Measurements from ENCODE around the gene MLXIP.
"Not testable (repeated sequence)": the region's sequence is repeated elsewhere in the genome, so short reads cannot be mapped to it uniquely, and the experiment has no call there.

Gene MLXIP

DNA sequence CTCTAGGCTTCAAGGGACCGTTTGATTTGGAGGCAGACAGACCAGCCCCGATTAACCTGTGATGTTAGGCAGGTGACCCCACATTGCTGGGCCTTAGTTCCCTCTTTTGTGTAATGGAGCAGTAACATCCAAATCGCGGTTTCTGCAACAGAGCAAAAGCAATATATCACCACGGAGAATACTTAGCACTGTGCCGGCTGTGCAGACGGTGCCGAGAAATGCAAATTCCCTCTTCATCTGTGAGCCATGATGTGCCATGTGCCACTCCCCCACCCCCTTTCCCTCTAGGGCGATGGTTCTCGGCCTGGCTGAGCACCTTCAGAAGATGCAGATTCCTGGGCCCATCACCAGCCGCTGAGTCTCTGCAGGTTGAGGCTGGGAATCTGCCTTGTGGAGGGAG is 46.0 kb upstream of the MLXIP start:
- TF ChIP-seq, protein P1, sequence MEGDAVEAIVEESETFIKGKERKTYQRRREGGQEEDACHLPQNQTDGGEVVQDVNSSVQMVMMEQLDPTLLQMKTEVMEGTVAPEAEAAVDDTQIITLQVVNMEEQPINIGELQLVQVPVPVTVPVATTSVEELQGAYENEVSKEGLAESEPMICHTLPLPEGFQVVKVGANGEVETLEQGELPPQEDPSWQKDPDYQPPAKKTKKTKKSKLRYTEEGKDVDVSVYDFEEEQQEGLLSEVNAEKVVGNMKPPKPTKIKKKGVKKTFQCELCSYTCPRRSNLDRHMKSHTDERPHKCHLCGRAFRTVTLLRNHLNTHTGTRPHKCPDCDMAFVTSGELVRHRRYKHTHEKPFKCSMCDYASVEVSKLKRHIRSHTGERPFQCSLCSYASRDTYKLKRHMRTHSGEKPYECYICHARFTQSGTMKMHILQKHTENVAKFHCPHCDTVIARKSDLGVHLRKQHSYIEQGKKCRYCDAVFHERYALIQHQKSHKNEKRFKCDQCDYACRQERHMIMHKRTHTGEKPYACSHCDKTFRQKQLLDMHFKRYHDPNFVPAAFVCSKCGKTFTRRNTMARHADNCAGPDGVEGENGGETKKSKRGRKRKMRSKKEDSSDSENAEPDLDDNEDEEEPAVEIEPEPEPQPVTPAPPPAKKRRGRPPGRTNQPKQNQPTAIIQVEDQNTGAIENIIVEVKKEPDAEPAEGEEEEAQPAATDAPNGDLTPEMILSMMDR (IDR thresholded peaks at IDR 0.05; ENCODE audit: low read depth, low read length): no peak
- no peak overlapping the region for H3K4me3 ChIP-seq (replicated peaks in 1 of 2; ENCODE audit: low read depth in 2 of 2, low read length in 2 of 2)
- DNase-seq (ENCODE audit: low read depth in 2 of 2): no peak

DNA sequence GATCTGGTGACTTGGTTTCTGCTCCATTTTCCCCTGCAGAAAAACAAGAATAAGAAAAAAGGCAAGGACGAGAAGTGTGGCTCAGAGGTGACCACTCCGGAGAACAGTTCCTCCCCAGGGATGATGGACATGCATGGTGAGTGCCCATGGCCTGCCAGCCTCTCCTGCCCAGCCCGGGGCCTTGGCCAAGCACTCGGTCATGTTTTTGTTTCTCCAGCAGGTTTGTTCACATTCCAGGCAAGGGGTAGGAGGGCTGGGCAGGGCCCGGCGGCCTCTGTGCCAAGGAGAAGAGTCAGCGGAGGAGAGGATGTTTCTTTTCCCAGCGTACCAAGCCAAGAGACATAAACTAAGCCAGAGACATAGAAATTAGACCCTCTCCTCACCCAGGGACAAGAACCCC is 43.3 kb upstream of the MLXIP start:
- TF ChIP-seq, protein P1 (IDR thresholded peaks at IDR 0.05; ENCODE audit: low read depth, low read length): no peak
- no peak for DNase-seq (ENCODE audit: low read depth in 2 of 2)
- no peak overlapping the region for H3K4me3 ChIP-seq (replicated peaks in 1 of 2; ENCODE audit: low read depth in 2 of 2, low read length in 2 of 2)

DNA sequence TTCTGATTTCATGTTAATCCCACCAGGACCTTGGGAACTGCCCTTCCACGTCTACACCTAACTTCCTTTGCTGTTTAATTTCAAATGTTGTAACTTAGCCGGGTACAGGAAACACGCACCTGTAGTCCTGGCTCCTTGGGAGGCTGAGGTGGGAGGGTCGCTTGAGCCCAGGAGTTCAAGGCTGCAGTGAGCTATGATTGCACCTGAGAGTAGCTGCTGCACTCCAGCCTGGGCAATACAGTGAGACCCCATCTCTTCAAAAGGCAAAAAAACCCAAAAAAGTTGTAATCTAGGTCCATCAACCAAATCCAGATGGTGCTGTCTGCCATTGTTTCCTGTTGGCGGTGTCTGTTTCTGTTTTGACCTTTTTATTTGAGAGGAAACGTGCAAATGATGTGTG is 42.4 kb upstream of the MLXIP start:
- DNase-seq (ENCODE audit: low read depth in 2 of 2): no peak
- no peak overlapping the region for H3K4me3 ChIP-seq (replicated peaks in 1 of 2; ENCODE audit: low read depth in 2 of 2, low read length in 2 of 2)
- TF ChIP-seq, protein P1 (IDR thresholded peaks at IDR 0.05; ENCODE audit: low read depth, low read length): no peak

DNA sequence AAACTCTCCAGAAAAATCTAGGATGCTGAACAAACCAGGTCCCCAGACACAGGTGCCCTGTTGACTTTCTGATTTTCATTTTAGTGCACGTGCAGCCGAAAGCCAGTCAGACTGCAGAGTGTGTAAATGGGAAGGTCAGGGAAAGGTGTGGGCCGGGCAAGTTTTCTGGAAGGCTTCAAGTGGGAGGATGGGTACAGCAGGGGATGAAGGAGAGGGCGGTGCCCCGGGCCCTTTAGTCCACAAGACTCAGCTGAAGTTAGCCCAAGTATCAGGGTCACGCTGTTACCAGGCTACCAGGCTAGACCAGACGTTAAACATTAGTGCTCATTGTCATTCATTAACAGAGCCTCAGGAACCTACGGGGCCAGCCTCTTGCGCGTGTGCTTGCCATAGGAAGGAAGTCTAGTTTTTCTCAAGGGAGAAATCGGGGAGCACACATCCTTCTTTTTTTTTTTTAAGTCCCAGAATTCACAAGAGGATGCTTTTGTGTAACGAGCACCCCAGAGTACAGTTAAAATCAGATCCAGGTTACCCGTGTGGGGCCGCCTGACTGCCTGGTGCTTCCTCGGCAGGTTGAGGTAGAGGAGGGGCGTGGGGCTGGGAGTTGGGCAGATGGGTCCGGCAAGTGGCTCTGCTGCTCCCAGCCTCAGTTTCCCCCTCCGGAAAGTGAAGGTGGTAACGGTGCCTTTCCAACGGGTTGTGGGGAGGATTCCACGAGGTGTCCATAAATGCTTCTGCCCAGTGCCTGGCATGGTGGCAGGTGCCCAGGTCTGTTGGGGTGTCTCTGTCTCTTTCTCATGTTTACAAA is 37.8 kb upstream of the MLXIP start:
- TF ChIP-seq, protein P1 (IDR thresholded peaks at IDR 0.05; ENCODE audit: low read depth, low read length): no peak
- DNase-seq (ENCODE audit: low read depth in 2 of 2): no peak
- H3K4me3 ChIP-seq (replicated peaks in 1 of 2; ENCODE audit: low read depth in 2 of 2, low read length in 2 of 2): no peak overlapping the region

DNA sequence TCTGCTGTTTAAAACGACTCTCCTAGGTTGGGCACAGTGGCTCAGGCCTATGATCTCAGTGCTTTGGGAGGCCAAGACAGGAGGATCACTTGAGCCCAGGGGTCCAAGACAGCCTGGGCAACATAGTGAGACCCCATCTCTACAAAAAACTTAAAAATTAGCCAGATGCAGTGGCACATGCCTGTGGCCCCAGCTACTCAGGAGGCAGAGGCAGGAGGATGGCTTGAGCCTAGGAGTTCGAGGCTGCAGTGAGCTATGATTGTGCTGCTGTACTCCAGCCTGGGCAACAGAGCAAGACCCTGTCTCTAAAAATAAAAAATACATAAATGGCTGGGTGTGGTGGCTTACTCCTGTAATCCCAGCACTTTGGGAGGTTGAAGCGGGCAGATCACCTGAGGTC is 37.1 kb upstream of the MLXIP start:
- DNase-seq (ENCODE audit: low read depth in 2 of 2); H3K4me3 ChIP-seq (replicated peaks in 1 of 2; ENCODE audit: low read depth in 2 of 2, low read length in 2 of 2): not testable (repeated sequence)

DNA sequence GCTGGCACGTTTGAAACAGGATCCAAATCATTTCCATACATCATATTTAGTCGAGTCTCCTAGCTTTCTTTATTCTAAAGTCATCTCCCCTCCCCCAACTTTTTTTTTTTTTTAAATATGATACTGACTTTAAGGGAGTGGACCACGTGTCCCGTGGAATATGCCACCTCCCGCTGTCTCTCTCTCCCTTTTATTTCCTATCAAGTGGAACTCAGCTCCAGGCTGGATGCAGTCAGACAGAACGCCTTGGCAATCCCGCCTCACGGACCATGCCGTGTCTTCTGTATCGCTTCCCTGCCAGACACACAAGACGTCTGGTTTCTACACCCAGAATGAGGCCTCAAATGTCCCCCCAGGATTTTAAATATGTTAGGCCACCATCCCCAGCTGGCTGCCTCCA is 35.6 kb upstream of the MLXIP start:
- TF ChIP-seq, protein P1 (IDR thresholded peaks at IDR 0.05; ENCODE audit: low read depth, low read length): no peak
- H3K4me3 ChIP-seq (replicated peaks in 1 of 2; ENCODE audit: low read depth in 2 of 2, low read length in 2 of 2): no peak overlapping the region
- no peak for DNase-seq (ENCODE audit: low read depth in 2 of 2)

DNA sequence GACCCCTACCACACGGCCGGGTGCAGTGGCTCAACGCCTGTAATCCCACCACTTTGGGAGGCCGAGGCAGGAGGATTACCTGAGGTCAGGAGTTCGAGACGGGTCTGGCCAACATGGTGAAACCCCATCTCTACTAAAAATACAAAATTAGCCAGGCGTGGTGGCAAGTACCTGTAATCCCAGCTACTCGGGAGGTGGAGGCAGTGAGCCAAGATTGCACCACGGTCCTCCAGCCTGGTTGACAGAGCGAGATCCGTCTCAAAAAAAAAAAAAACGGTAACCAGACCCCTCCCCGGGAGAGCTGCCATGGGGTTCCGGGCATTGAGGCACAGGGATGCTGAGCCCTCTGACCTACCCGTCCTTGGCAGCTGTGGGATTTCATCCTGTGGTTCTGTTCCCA is 35.1 kb upstream of the MLXIP start:
- H3K4me3 ChIP-seq (replicated peaks in 1 of 2; ENCODE audit: low read depth in 2 of 2, low read length in 2 of 2): no peak overlapping the region
- DNase-seq (ENCODE audit: low read depth in 2 of 2): no peak
- TF ChIP-seq, protein P1 (IDR thresholded peaks at IDR 0.05; ENCODE audit: low read depth, low read length): no peak
